CD1c-positive myeloid dendritic cell (primary cell): Measurements from ENCODE around the gene EVI5L.

Experiments
- DNase-seq: peaks from one replicate; pipeline ENCODE4 v3.0.0-alpha.2; 2016; ENCODE audit errors: extremely low spot score

The EVI5L gene

GRCh38 chr19:7860714-7861618 lies 30.9 kb downstream of the EVI5L start:
- no peak for DNase-seq

- peak; percentile 13 for DNase-seq
These were observed 31.8 kb downstream of the EVI5L start for GRCh38 chr19:7861619-7862412.

- DNase-seq: peak; percentile 51
These were observed 32.5 kb downstream of the EVI5L start for GRCh38 chr19:7862413-7862951.

- DNase-seq: no peak
These were observed 33.3 kb downstream of the EVI5L start for GRCh38 chr19:7863157-7863970.

DNA sequence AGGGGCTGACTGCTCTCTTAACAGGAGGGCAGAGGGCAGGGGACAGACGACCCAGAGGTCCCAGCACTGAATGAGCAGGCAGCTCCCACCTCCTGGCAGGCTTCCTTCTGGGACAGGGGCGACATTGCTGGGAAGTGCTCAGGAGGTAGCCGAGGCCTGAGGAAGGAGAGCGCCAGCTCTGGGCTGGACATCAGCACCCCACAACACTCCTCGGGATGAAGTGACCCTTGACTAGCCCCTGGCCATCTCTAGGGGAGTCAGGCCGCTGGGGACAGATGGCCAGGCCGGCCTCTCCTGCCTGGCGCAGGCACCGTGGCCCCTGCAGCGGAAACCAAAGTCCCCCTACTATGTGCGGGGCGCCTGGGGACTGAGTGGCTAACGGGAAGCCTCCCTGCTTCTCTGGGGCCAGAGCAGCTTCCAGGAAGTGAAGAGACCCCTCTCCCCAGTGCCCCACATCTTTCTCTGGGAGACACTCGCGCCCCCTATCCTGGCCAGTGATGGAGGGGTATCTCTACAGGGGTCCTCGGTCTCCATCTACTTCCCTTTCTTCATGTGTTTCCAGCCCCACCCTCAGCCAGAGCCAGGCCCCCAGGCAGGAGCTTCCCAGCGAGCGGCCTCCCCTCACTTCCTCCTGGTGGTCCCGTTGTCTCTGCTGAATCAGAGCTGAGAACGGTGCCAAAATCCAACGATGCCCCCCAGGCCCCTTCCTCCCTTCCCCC lies 34.1 kb downstream of the EVI5L start:
- no peak for DNase-seq

DNA sequence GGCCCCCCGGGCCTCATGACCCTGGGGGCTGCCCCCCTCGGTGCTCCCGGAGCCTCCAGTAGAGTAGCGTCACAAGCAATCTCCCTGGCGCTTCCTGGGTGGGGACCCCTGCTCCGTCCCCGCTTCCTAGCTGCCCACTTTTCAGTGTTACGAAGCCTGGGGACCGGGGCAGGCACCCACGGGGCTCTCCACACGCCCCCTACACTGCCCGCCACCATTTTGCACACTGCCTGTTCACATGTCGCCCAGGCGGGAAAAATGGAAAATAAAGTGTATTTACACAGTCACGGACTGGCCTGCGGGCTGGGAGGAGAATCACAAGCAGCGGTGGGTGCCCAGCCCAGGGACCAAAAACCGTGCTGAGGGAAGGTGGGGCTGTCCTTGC lies 34.7 kb downstream of the EVI5L start:
- no peak for DNase-seq

GRCh38 chr19:7865262-7865911 lies 35.4 kb downstream of the EVI5L start:
- DNase-seq: no peak

GRCh38 chr19:7866399-7867091 lies 36.5 kb downstream of the EVI5L start:
- DNase-seq: no peak

DNA sequence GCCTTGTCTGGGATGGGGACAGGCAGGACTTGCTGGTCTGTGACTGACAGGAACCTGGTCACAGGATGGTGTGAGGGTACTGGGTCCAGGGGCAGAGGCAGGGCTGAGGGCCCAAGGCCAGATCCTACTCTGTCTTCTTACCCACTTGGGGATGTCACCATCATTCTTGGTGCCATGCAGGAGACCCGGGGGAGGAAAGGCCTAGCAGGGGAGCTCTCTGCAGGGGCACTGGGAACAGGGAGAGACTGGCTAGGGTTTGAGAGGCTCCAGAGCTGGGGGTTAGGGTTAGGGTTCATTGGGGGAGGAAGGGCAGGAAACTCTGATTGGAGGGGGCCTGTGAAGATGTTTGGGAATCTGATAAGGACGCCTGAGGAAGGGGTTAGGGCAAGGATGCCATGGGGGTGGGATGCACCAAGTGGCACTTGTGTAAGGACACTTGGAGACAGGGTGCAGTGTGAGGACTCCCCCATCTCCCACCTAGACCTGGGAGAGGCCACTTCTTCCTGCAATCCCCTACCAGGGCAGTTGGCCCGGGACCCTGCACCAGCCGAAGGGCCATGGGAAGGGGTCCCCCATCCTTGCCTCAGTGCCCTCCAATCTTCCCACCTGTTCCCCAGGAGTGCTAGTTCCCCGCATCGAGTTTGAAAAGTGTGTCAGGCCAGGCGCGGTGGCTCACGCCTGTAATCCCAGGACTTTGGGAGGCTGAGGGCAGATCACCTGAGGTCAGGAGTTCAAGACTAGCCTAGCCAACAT lies 37.2 kb downstream of the EVI5L start:
- DNase-seq: no peak

DNA sequence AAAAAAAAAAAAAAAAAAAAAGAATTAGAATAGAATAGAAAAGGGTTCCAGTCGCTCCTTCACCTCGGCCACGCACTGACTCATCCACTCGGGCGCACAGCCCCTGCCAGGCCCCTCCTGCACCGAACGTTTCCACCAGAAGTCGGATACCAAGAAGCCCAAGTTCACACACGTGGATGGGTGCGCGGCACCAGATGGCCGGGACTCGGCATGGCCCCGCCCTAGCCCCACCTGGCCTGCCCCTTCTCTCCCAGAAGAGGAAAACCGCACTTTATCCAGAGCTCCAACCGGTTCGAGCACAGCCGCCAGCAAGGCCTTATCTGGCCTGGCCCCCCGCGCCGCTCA lies 38.3 kb downstream of the EVI5L start:
- no peak for DNase-seq

DNA sequence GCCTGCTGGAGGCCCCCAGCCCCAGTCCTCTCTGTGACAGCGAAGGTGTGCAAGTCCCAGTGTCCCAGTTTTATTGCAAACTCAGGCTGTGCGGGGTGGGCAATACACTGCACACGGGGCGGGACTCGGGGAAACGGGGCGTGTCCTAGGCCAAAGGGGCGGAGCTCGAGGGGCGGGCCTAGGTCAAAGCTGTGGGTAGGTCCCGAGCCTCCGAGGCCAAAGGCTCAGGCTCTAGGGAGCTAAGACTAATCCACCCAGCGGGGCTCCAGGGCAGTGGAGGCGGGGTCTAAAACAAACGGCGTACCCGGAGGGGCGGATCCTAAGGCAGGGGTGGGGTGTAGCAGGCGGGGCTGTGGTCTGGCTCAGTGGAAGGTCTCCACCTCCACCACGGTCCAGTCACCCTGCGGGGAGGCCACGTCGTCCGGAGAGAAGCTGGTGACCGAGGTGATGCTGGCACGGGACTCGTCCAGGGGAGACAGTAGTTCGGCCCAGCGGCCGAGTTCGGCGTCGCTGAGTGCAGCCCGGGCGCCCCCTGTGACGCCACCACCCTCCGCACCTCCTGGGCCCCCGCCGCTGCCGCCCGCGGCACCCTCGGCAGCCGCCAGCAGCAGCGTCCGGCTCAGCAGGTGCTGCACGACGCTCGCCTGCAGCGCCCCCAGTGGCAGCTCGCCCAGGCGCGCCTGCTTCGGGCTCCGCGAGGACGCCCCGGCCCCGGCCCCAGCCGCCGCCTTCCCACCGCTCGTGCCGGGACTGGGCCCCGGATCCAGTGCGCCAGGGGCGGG lies 38.8 kb downstream of the EVI5L start:
- peak; percentile 83 for DNase-seq

- peak; percentile 59 for DNase-seq
These were observed 39.5 kb downstream of the EVI5L start for GRCh38 chr19:7869453-7869909.

DNA sequence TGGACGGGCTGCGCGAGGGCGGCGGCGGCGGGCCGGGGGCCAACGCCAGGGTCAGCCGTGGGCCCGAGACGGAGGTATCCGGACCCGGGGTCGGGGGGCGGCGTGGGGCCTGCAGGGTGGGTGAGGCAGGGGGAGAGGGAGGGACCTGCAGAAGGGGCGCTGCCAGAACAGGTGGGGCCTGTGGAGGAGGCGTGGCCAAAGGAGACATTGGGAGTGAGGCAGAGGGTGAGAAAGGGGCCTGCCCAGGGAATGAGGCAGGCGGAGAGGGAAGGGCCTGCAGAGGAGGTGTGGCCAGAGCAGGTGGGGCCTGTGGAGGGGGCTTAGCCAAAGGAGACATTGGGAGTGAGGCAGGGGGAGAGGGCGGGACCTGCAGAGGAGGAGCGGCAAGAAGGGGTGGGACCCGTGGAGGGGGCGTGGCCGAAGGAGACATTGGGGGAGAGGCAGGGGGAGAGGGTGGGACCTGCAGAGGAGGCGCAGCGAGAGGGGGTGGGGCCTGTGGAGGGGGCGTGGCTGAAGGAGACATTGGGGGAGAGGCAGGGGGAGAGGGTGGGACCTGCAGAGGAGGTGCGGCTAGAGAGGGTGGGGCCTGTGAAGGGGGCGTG lies 40.0 kb downstream of the EVI5L start:
- peak; percentile 25 for DNase-seq

- DNase-seq: peak; percentile 50
These were observed 40.8 kb downstream of the EVI5L start for GRCh38 chr19:7870571-7871436.

DNA sequence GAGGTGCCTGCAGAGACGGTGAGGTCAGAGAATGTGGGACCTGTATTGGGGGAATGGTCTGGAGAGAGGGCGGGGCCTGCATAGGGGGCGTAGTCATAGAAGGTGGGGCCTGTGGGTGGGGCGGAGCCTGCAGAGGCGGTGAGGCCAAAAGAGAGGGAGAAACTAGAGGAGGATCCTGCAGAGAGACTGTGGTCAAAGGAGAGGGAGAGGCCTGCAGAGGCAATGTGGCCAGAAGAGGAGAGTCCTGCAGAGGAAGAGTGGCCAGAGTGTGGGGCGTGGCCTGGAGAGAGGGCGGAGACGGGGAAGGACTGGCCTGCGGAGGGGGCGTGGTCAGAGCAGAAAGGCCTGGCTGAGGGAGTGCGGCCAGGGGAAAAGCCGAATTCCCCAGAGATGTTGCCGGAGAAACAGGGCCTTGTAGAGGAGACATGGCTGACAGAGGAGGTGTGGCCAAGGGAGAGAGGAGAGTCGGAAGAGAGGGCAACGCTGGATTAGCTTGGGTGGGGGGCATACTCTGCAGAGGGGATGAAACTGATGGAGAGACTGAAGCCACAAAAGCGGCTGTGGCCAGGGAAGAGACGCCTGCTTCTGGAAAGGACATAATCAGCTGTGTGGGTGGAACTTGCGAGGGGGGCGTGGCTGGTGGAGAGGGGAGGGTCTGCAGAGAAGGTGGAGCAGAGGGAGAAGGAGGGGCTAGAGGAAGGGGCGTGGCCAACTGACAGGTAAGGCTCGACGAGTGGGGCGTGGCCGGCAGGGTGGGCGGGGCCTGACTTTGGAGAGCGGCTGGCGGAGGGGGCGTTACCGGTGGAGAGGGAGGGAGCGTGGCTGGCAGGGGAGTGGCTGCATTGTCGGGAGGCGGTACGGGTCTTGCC lies 41.7 kb downstream of the EVI5L start:
- DNase-seq: peak; percentile 84
